Prostate gland (tissue), 2 donors: ENCODE results near the gene C1orf50.

ENCODE experiments used
- POLR2A ChIP-seq: fragments of 450-650 bp; IDR thresholded peaks from one replicate; pipeline ENCODE4 v1.6.1; 2016; ENCODE audit warnings: antibody characterized with exemption, mild to moderate bottlenecking
- POLR2AphosphoS5 ChIP-seq: sonication (generic); formaldehyde crosslinking; IDR thresholded peaks from one replicate; pipeline ENCODE4 v1.6.1; 2017; ENCODE audit warnings: antibody characterized with exemption
- TF ChIP-seq, protein P1 (sequence below), 4 experiments: fragments of 200-600 bp in 2 of 4; fragments of 450-650 bp in 2 of 4; sonication (generic) in 2 of 4; IDR thresholded peaks; 1 replicate in 3 of 4; 2 replicates in 1 of 4; pipeline ENCODE4 v1.5.1; 2016 to 2019; ENCODE audit warnings: antibody characterized with exemption in 4 of 4, mild to moderate bottlenecking in 2 of 4, moderate library complexity in 2 of 4

DNA sequence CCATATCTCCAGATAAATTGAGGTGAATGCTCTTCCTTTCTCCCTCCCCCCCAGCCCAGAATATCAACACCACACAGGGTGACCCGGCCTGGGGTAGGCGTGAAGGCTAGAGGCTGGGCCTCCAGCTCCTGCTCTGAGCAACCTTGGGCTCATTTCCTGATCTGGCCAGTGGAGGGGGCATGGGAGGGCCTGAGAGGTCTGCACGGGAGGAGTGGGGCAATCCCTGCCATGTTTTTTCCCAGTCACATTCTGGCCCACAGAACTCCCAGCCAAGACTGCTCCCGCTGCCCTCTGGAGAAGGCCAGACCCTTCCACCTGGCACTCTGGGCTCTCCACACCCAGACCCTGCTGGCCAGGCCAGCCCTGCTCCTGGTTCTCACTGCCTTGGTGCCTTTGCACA, 30.9 kb upstream of the C1orf50 start:
- TF ChIP-seq, protein P1, sequence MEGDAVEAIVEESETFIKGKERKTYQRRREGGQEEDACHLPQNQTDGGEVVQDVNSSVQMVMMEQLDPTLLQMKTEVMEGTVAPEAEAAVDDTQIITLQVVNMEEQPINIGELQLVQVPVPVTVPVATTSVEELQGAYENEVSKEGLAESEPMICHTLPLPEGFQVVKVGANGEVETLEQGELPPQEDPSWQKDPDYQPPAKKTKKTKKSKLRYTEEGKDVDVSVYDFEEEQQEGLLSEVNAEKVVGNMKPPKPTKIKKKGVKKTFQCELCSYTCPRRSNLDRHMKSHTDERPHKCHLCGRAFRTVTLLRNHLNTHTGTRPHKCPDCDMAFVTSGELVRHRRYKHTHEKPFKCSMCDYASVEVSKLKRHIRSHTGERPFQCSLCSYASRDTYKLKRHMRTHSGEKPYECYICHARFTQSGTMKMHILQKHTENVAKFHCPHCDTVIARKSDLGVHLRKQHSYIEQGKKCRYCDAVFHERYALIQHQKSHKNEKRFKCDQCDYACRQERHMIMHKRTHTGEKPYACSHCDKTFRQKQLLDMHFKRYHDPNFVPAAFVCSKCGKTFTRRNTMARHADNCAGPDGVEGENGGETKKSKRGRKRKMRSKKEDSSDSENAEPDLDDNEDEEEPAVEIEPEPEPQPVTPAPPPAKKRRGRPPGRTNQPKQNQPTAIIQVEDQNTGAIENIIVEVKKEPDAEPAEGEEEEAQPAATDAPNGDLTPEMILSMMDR (IDR thresholded peaks at IDR 0.05), result no peak
- TF ChIP-seq POLR2AphosphoS5 (no peak), POLR2A (no peak)
